Transverse colon (tissue), 3 donors: ENCODE data around the gene SDK1.

Experiments
- POLR2A ChIP-seq: fragments of 450-650 bp; IDR thresholded peaks from one replicate; pipeline ENCODE4 v1.6.1; 2016; ENCODE audit warnings: antibody characterized with exemption, mild to moderate bottlenecking, moderate library complexity
- POLR2AphosphoS5 ChIP-seq, 3 donors: sonication (generic); formaldehyde crosslinking; IDR thresholded peaks; one replicate each; pipeline ENCODE4 v1.6.1; 2016; ENCODE audit warnings: antibody characterized with exemption in 3 of 3

GRCh38 chr7:4216016-4216415 lies 915.0 kb downstream of the SDK1 start:
- no peak for TF ChIP-seq POLR2AphosphoS5 (IDR thresholded peaks at IDR 0.05)
- no peak for TF ChIP-seq POLR2A
